Vagina (tissue), 2 donors: ENCODE results near the gene SRRM2. TPM values are rescaled to one million over a fixed set of nuclear protein-coding genes. Genes with fewer than 3 reads are reported as not detected.

Source experiments
- DNase-seq, 2 donors: peaks; one replicate each; pipeline ENCODE4 v3.0.0-alpha.2; 2017; ENCODE audit errors: extremely low spot score in 2 of 2
- H3K27ac ChIP-seq: fragments of 200-600 bp; sonication (generic); one replicate; pipeline ENCODE4 v1.5.1; 2019
- H3K27me3 ChIP-seq: fragments of 200-600 bp; sonication (generic); one replicate; pipeline ENCODE4 v1.5.1; 2019
- H3K36me3 ChIP-seq, 2 donors: fragments of 200-600 bp; sonication (generic); one replicate each; pipeline ENCODE4 v1.5.1; 2017 to 2019
- H3K4me1 ChIP-seq: fragments of 200-600 bp; sonication (generic); one replicate; pipeline ENCODE4 v1.5.1; 2019
- H3K4me3 ChIP-seq, 2 donors: fragments of 200-600 bp; sonication (generic); 1 replicate in 1 of 2; 2 replicates in 1 of 2; pipeline ENCODE4 v1.5.1; 2016 to 2019
- H3K9me3 ChIP-seq: fragments of 200-600 bp; sonication (generic); one replicate; pipeline ENCODE4 v1.5.1; 2019
- CTCF ChIP-seq, 3 experiments: fragments of 450-650 bp in 2 of 3; fragments of 200-600 bp in 1 of 3; sonication (generic) in 1 of 3; IDR thresholded peaks; one replicate each; pipeline ENCODE4 v1.5.1; 2017 to 2019; ENCODE audit warnings: antibody characterized with exemption in 3 of 3, mild to moderate bottlenecking in 2 of 3, moderate library complexity in 2 of 3
- POLR2A ChIP-seq, 2 donors: fragments of 450-650 bp; IDR thresholded peaks; one replicate each; pipeline ENCODE4 v1.6.1; 2017; ENCODE audit warnings: antibody characterized with exemption in 2 of 2, mild to moderate bottlenecking in 2 of 2, moderate library complexity in 2 of 2
- POLR2AphosphoS5 ChIP-seq, 2 donors: sonication (generic); formaldehyde crosslinking; IDR thresholded peaks; one replicate each; pipeline ENCODE4 v1.9.0; 2017; ENCODE audit warnings: antibody characterized with exemption in 2 of 2, mild to moderate bottlenecking in 2 of 2, low read depth in 1 of 2; ENCODE audit not compliant: insufficient read depth in 1 of 2
- intact Hi-C: fragments of 100-400 bp; cut with DNase I; formaldehyde crosslinking; loops from one replicate; pipeline ENCODE4 v1.15.1; 2023
- total RNA-seq: library from RNA; depleted of rRNA; stranded (reverse); fragments of >200 nt; gene quantifications from one replicate; pipeline ENCODE4 v1.2.3, GENCODE V29; 2016

SRRM2 gene
- total RNA-seq, 1 donor from 2014 or later = 534 TPM

GRCh38 chr16:2767891-2768290 lies 15.5 kb downstream of the SRRM2 start:
- intact Hi-C loops = no loop called here
- Histone ChIP-seq H3K4me3 (no peak overlapping the region), H3K4me1 (peaks cover 54% of the 10 kb centered on the region), H3K36me3 (peaks cover 7 to 92% of the 10 kb centered on the region in 2 donors), H3K27me3 (no peaks in the 10 kb centered on the region), H3K9me3 (no peaks in the 10 kb centered on the region), H3K27ac (no peak overlapping the region)
- no peak for DNase-seq
- TF ChIP-seq POLR2A (IDR thresholded peaks at IDR 0.05) (no peak), POLR2AphosphoS5 (IDR thresholded peaks at IDR 0.05; ENCODE audit: insufficient read depth in 1 of 2, low read depth in 1 of 2) (no peak), CTCF (IDR thresholded peaks at IDR 0.05) (no peak)

- Histone ChIP-seq H3K27ac (peak overlapping the region; percentile 56), H3K4me1 (peaks cover 54% of the 10 kb centered on the region), H3K36me3 (peaks cover 7 to 85% of the 10 kb centered on the region in 2 donors)
Observed at GRCh38 chr16:2768403-2769089, 16.1 kb downstream of the SRRM2 start.

DNA sequence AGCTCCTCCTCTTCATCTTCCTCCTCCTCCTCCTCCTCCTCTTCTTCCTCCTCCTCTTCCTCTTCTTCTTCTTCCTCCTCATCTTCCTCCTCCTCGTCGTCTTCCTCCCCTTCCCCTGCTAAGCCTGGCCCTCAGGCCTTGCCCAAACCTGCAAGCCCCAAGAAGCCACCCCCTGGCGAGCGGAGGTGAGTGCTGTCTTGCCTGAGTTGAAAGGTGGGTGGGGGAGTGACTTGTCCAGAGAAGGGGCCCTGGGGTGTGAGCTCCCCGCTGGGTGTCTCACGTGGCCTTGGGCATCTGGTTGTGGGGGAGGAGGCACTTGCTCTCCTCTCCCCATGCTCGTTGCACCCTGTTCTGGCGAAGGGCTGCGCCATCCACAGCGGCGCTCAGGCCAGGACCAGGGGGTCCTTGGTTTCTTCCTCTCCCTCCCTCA lies 16.7 kb downstream of the SRRM2 start:
- Histone ChIP-seq H3K27me3 (no peaks in the 10 kb centered on the region), H3K9me3 (no peaks in the 10 kb centered on the region), H3K36me3 (peaks cover 4 to 81% of the 10 kb centered on the region in 2 donors), H3K27ac (peak overlapping the region; percentile 56), H3K4me1 (peaks cover 55% of the 10 kb centered on the region), H3K4me3 (no peak overlapping the region)
- TF ChIP-seq POLR2AphosphoS5 (IDR thresholded peaks at IDR 0.05; ENCODE audit: insufficient read depth in 1 of 2, low read depth in 1 of 2) (no peak), POLR2A (IDR thresholded peaks at IDR 0.05) (no peak), CTCF (IDR thresholded peaks at IDR 0.05) (no peak)
- intact Hi-C loops = no loop called here
- no peak for DNase-seq

More at GRCh38 chr16:2768403-2769089, 16.1 kb downstream of the SRRM2 start:
- TF ChIP-seq CTCF (IDR thresholded peaks at IDR 0.05) = no peak
- TF ChIP-seq POLR2AphosphoS5 (IDR thresholded peaks at IDR 0.05; ENCODE audit: insufficient read depth in 1 of 2, low read depth in 1 of 2) = no peak
- no peak for TF ChIP-seq POLR2A (IDR thresholded peaks at IDR 0.05)
- DNase-seq = no peak
- Histone ChIP-seq H3K4me3 (no peak overlapping the region), H3K27me3 (no peaks in the 10 kb centered on the region), H3K9me3 (no peaks in the 10 kb centered on the region)
- intact Hi-C loops = no loop called here

GRCh38 chr16:2769675-2770056 lies 17.2 kb downstream of the SRRM2 start:
- intact Hi-C loops = no loop called here
- no peak overlapping the region for H3K4me3 ChIP-seq
- peaks cover 59% of the 10 kb centered on the region for H3K4me1 ChIP-seq
- TF ChIP-seq CTCF (IDR thresholded peaks at IDR 0.05) = no peak
- DNase-seq = no peak
- peaks cover 4 to 80% of the 10 kb centered on the region in 2 donors for H3K36me3 ChIP-seq
- H3K27me3 ChIP-seq = no peaks in the 10 kb centered on the region
- H3K27ac ChIP-seq = peak overlapping the region; percentile 56
- H3K9me3 ChIP-seq = no peaks in the 10 kb centered on the region
